ENCODE results near the gene TUBB6. TPM values are rescaled to one million over a fixed set of nuclear protein-coding genes. Genes with fewer than 3 reads are reported as not detected.
A peak's percentile ranks its signal among the peaks of the same experiment; 100 is the strongest.

The TUBB6 gene
- total and polyA plus RNA-seq, 2 donors from 2014 or later, result 25.9 to 98.9 TPM

DNA sequence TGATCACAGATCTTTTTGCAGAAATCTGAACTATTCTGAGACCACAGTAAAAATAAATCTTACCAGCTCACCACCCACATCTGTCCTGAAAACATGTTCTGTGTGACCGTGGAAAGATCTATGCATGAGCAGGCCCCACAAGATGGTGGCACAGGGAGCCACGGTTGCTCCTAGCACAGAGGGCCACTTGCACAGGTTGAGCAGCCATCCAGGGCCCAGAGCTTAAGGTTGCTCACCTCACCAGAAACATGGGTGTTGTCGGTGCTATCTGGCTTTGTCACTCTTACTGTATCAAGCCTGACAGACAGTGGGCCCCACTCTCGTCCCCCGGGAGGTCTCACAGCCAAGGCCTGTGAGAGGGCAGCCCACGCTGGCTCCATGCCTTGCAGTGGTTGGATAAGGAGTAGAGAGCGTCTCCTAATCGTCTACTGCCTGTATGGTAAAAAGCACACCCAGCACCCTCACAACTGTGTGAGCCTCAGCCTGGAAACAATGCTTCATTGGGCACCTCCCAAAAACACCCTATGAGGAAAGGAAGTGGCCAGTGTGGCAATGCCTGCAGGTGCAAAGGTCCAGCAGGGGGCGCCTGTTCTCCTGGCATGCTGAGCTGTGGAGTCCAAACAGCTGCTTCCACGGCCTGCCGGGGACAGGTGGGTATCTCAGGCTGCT lies 19.6 kb downstream of the TUBB6 start:
- intact Hi-C loops (cut with DNase I), result no loop called here
- no peak for FAIRE-seq
- peak; percentile 52 to 88 (median 72) for DNase-seq
- no peak overlapping the region for H3K27ac ChIP-seq (ENCODE audit: low read depth in 2 of 2, low read length in 2 of 2)
- no peak overlapping the region for H3K4me3 ChIP-seq (ENCODE audit: low read length in 3 of 3)
- no peak overlapping the region for H3K9ac ChIP-seq (ENCODE audit: low read length in 3 of 3)
- H3K36me3 ChIP-seq (ENCODE audit: control insufficient read depth in 2 of 3, insufficient read depth in 3 of 3, low read length in 3 of 3), result peaks cover 6 to 39% (median 37%) of the 10 kb centered on the region in 3 donors
- H3K27me3 ChIP-seq (ENCODE audit: control insufficient read depth, insufficient read depth, low read length), result no peaks in the 10 kb centered on the region
- H3K4me1 ChIP-seq (ENCODE audit: control insufficient read depth in 2 of 3, insufficient read depth in 2 of 3, low read depth in 1 of 3, low read length in 3 of 3), result peaks cover 0 to 7% (median 5%) of the 10 kb centered on the region in 3 donors
- H3K9me3 ChIP-seq (ENCODE audit: control insufficient read depth in 2 of 3, insufficient read depth in 1 of 3, low read length in 3 of 3), result no peaks in the 10 kb centered on the region
- TF ChIP-seq, protein P1, sequence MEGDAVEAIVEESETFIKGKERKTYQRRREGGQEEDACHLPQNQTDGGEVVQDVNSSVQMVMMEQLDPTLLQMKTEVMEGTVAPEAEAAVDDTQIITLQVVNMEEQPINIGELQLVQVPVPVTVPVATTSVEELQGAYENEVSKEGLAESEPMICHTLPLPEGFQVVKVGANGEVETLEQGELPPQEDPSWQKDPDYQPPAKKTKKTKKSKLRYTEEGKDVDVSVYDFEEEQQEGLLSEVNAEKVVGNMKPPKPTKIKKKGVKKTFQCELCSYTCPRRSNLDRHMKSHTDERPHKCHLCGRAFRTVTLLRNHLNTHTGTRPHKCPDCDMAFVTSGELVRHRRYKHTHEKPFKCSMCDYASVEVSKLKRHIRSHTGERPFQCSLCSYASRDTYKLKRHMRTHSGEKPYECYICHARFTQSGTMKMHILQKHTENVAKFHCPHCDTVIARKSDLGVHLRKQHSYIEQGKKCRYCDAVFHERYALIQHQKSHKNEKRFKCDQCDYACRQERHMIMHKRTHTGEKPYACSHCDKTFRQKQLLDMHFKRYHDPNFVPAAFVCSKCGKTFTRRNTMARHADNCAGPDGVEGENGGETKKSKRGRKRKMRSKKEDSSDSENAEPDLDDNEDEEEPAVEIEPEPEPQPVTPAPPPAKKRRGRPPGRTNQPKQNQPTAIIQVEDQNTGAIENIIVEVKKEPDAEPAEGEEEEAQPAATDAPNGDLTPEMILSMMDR (IDR thresholded peaks at IDR 0.05; ENCODE audit: borderline replicate concordance, extremely low read depth, insufficient read depth), result peak; percentile 75

DNA sequence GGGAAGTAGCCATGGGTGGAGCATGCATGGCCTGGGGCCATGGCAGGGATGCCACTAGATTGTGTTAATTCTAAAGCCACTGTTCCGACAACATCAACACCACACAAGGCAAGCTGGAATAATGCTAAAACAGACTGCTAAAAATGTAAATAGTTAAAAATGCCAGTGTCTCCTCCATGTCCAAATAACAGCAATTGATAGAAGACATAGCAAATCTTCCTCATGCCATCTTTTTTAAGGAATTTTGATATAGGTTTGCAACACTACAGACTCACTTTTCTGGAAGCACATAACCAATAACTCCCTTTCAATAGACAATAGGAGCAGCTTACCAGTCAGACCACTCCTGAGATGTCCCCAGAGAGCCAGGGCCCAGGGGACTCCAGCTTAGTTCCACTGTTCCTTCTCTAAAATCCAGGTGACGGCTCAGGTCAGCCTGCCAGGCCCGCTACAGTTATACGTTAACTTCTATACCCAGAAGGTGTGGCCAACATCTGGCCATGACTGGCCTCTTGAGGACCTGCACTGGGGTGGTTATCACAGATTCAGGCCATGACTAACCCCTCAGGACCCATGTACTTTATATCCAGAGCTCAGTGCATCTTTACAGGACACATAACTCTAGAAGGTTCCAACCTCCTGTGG lies 20.3 kb downstream of the TUBB6 start:
- Histone ChIP-seq H3K27me3 (ENCODE audit: control insufficient read depth, insufficient read depth, low read length) (no peaks in the 10 kb centered on the region), H3K4me1 (ENCODE audit: control insufficient read depth in 2 of 3, insufficient read depth in 2 of 3, low read depth in 1 of 3, low read length in 3 of 3) (peaks cover 0 to 7% (median 5%) of the 10 kb centered on the region in 3 donors), H3K9ac (ENCODE audit: low read length in 3 of 3) (no peak overlapping the region), H3K4me3 (ENCODE audit: low read length in 3 of 3) (no peak overlapping the region), H3K27ac (ENCODE audit: low read depth in 2 of 2, low read length in 2 of 2) (no peak overlapping the region), H3K36me3 (ENCODE audit: control insufficient read depth in 2 of 3, insufficient read depth in 3 of 3, low read length in 3 of 3) (peaks cover 6 to 39% (median 37%) of the 10 kb centered on the region in 3 donors), H3K9me3 (ENCODE audit: control insufficient read depth in 2 of 3, insufficient read depth in 1 of 3, low read length in 3 of 3) (no peaks in the 10 kb centered on the region)
- FAIRE-seq (no peak), DNase-seq (no peak)
- intact Hi-C loops (cut with DNase I), result no loop called here
- TF ChIP-seq, protein P1 (IDR thresholded peaks at IDR 0.05; ENCODE audit: borderline replicate concordance, extremely low read depth, insufficient read depth), result no peak

- Histone ChIP-seq H3K9me3 (ENCODE audit: control insufficient read depth in 2 of 3, insufficient read depth in 1 of 3, low read length in 3 of 3) (no peaks in the 10 kb centered on the region), H3K4me1 (ENCODE audit: control insufficient read depth in 2 of 3, insufficient read depth in 2 of 3, low read depth in 1 of 3, low read length in 3 of 3) (peaks cover 0 to 7% (median 5%) of the 10 kb centered on the region in 3 donors), H3K9ac (ENCODE audit: low read length in 3 of 3) (no peak overlapping the region), H3K36me3 (ENCODE audit: control insufficient read depth in 2 of 3, insufficient read depth in 3 of 3, low read length in 3 of 3) (peaks cover 6 to 44% (median 39%) of the 10 kb centered on the region in 3 donors), H3K27ac (ENCODE audit: low read depth in 2 of 2, low read length in 2 of 2) (no peak overlapping the region), H3K4me3 (ENCODE audit: low read length in 3 of 3) (no peak overlapping the region), H3K27me3 (ENCODE audit: control insufficient read depth, insufficient read depth, low read length) (no peaks in the 10 kb centered on the region)
- FAIRE-seq (no peak), DNase-seq (no peak)
- intact Hi-C loops (cut with DNase I), result no loop called here
- TF ChIP-seq, protein P1 (IDR thresholded peaks at IDR 0.05; ENCODE audit: borderline replicate concordance, extremely low read depth, insufficient read depth), result no peak
Measured at GRCh38 chr18:12329125-12329698, 21.2 kb downstream of the TUBB6 start.
